ENCODE measurements around the gene ABCA4.
"Not testable (repeated sequence)": the region's sequence is repeated elsewhere in the genome, so short reads cannot be mapped to it uniquely, and the experiment has no call there.

The ABCA4 gene

GRCh38 chr1:94120991-94121390 lies at the start of gene ABCA4:
Gene ABCA4 (minus strand): TSS chr1:94121148. CDS start chr1:94121045, 103 bp downstream.
- no peak for DNase-seq

GRCh38 chr1:94169126-94169525 lies 48.2 kb upstream of the ABCA4 start:
- DNase-seq = no peak

DNA sequence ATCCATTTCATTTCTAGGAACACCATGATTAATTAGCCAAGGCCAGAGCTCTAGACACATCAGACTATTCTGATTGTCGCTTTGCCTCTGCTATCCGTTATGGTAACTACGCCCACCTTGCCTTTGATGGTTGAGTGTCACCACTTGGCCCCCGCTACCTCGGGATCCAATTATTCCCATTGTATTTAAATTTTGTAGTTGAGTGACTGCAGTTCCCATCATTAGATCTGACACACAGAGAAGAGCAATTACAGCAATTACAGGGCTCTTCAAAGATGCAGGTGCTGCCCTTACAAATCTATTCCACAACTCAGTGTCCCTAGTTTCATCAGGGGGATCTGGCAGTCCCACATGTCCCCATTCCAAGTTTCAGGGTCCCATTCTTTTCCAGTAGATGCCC lies 44.9 kb upstream of the ABCA4 start:
- no peak for DNase-seq

DNA sequence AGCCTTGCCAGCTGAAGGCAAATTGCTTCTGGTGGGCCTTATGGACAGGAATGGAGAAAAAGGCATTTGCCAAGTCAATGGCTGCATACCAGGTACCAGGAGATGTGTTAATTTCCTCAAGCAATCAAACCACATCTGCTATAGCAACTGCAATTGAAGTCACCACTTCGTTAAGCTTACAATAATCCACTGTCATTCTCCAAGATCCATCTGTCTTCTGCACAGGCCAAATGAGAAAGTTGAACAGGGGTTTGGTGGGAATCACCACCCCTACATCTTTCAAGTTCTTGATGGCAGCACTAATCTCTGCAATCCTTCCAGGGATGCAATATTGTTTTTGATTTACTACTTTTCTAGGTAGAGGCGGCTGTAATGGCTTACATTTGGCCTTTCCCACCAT lies 43.9 kb upstream of the ABCA4 start:
- not testable (repeated sequence) for DNase-seq

GRCh38 chr1:94164121-94164520 lies 43.2 kb upstream of the ABCA4 start:
- not testable (repeated sequence) for DNase-seq

DNA sequence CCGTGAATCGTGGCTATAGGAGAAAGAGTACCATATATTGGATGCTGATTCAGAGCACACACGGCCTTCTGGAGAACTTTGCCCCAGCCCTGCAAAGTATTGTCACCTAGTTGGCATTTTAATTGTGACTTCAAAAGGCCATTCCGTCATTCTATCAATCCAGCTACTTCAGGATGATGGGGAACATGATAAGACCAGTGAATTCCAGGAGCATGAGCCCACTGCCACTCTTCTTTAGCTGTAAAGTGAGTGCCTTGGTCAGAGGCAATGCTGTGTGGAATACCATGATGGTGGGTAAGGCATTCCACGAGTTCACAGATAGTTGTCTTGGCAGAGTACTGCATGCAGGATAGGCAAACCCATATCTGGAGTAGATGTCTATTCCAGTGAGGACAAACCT lies 42.3 kb upstream of the ABCA4 start:
- DNase-seq = not testable (repeated sequence)

DNA sequence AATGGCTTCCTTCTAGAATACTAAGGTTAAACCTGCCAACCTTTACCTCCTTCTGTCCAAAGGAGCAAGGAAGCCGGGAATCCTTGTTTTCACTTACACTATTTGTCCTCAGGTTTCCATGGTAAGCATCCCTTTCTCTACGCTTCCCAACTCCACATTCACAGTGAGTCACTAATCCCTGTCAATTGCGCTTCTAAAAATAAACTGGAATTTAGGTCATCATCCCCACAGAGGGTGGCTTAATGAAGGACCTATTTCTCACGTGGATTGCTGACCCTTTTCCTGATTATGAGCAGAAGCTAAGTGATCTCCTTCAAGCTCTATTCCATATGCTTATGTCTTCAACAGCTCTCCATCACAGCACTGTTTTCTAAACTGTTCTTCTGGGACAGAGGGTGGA lies 39.9 kb upstream of the ABCA4 start:
- no peak for DNase-seq

- no peak for DNase-seq
Measured at GRCh38 chr1:94156096-94156625, 35.2 kb upstream of the ABCA4 start.

- DNase-seq = no peak
Measured at GRCh38 chr1:94154989-94155388, 34.0 kb upstream of the ABCA4 start.

DNA sequence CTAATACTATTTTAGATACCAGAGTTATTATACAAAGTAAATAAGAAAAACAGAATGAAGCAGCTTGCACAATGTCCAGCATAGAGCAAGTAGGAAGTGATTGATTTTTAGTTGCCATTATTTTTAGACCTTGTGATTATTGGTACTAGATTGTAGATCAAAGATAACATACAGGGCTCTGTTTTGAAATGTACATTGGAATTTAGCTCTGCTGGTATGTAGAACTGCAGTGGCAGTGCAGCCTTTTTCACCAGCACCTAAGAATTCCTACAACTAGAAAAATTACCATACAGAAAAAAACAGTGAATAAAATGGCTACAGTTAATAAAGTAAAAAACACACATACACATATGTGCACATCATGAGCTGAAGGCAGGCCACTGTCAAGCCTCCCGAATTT lies 32.2 kb upstream of the ABCA4 start:
- DNase-seq = no peak

DNA sequence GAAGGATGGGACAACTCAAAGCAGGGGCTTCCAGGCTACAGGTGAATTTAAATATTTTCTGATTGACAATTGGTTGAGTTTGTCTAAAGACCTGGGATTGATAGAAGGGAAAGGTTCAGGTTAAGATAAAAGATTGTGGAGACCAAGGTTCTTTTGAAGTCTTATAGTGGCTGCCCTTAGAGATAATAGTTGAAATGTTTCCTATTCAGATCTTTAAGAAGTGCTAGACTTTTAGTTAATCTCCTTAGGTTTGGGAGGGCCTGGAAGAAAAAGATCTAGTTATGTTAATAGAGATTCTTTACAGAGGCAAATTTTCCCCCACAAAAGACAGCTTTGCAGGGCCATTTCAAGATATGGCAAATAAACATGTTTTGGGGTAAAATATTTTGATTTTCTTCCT lies 28.2 kb upstream of the ABCA4 start:
- DNase-seq = not testable (repeated sequence)

- DNase-seq = no peak
Measured at GRCh38 chr1:94146273-94146672, 25.3 kb upstream of the ABCA4 start.

DNA sequence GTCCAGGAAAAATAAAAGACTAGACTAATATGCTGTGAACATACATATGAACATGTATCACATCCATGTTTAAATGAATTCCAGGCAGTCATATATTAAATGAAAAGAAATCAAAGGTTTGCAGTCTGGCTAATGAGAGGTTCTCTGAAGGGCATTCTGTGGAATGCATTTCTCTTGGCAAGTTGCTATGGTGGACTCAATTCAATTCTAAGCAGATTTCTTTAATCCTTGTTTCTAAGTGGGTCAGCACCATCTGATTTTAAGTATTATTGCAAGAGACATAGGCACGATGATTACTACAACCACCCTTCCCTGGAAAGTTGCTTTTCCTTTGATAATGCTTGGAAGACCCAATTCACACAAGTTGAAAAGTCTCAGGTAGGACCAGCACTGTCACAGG lies 23.9 kb upstream of the ABCA4 start:
- no peak for DNase-seq

GRCh38 chr1:94143809-94144176 lies 22.8 kb upstream of the ABCA4 start:
- DNase-seq = no peak

DNA sequence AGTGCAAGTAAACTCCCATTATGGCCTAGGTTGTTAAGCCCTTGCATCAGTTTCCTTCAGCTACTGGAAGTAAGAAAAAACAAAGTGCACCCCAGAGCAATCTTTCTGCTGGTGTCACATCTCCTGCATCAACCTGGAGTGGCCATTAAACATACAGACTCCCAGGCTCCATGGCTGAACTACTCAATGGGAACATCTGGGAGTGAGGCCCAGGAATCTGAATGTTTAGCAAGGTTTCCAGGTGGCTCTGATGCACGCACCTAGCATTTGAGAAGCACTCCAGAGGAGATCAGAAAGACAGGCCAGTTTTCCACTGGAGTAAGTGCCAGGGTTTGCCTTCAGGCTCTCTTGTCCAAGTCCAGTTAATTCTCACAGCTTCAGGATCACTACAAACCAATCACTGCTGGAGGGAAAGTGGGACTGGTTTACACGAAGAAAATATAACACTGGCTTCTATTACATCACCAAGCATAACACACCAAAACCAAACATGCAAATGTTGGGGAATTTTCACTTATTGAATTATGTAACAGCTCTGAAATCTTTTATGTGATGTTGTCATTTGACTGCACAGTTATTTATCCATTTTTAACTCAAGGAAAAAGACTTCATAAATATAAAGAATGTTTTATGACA lies 22.3 kb upstream of the ABCA4 start:
- no peak for DNase-seq

DNA sequence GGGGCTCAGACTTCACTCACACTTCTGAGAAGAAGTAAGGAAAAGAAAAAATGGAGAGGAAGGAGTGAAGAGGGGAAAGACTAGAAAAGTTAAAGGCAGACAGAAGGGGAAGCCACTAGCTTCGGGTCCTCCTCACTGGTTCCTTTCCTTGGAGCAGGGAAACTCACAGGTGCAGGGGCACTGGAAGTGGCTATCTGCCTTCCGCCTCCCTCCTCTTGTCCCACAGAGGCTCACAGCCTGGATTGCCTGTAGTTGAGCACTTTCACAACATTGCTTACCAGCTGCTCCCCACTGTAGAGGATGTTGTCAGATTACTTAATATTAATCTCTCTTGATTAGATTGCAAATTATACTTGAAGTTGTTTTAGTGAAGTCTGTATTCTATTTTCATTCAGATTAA lies 21.6 kb upstream of the ABCA4 start:
- DNase-seq = no peak

DNA sequence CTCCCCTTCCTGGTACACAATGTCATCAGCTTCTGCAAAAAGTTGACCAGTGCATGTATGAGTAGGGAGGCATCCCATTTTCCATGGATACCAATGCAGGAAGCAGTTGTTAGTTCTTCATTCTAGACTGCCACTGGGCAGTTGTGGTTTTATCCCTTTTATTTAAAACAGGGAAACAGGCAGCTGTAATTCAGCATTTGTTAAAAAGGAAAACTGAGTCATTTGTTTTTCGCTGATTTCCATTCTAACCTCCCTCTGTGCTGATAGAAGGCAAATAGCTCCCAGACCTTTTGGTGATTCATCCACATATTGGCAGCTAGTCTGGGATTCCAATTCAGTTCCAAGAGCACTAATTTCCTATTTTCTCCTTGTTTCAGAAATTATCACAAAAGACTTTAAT lies 21.1 kb upstream of the ABCA4 start:
- no peak for DNase-seq

GRCh38 chr1:94132111-94132510 lies 11.2 kb upstream of the ABCA4 start:
- no peak for DNase-seq

DNA sequence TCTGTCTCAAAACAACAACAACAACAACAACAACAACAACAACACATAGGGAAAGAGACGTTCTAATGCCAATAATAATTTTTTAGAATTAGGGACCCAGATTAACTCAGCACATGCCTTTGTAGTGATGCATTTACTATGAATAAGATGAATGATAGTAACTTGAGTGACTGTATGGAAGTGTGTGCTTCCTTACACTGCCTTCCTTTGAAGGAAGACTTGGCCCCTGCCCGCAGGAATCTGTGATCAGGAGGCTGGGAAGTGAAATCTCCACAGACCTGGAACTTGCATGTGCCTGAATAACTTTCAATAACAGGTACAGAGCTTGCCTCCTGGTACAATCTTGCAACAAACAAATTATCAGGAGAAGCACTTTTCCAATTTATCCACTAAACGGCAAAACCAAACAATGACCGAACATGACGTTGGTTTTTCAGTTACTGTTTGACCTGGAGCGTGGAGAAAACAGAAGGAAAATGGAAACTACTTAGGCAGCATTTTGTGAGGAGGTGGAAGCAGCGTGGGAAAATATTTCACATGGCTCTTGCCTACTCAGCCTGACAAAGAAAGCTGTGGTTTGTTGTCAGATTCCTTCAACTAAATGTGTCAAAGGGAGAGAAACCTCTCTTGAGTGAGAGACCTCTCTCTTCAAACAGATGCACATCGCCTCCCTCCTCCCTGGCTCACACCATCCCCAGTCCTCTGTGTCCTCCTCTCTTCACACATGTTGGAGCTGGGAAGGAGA lies 10.1 kb upstream of the ABCA4 start:
- DNase-seq = no peak

DNA sequence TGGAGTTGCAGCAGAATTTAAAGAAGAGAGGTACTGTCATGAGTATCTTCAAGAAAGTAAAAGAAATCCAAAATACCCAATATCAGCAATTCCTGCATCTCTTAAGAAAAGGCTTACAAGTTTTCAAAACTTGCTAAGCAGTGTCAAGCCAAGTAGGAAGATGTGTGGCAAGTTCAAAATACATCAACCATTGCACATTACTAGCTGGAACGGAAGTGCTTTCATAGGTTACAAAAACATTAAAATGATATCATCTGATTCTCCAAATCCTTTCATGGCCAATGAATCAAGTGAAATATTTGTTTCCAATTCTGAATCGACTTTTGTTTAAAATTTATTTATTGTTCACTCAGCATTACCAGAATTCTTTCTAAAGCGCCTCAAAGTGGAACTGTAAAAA lies 5.7 kb upstream of the ABCA4 start:
- DNase-seq = no peak

- no peak for DNase-seq
Measured at GRCh38 chr1:94125551-94126514, 4.9 kb upstream of the ABCA4 start.

GRCh38 chr1:94124538-94124937 lies 3.6 kb upstream of the ABCA4 start:
- no peak for DNase-seq

GRCh38 chr1:94122201-94122970 lies 1.4 kb upstream of the ABCA4 start:
- DNase-seq = no peak

Measured in CD4-positive, alpha-beta T cell treated with Interleukin-12 subunit alpha and Interleukin-12 subunit beta, for 1 hour (primary cell).